AG10803 (cell line): ENCODE data around the gene FAT1.

Experiments
- DNase-seq: peaks from one replicate; pipeline ENCODE4 v3.0.0; 2010; ENCODE audit warnings: low read depth
- H3K4me3 ChIP-seq: 2 replicates; pipeline ENCODE4 v1.5.1; 2011; ENCODE audit warnings: mild to moderate bottlenecking, low read length, control low read depth
- CTCF ChIP-seq: conservative IDR thresholded peaks from 2 replicates; pipeline ENCODE4 v1.5.1; 2011; ENCODE audit warnings: mild to moderate bottlenecking, low read length, control low read depth, inconsistent platforms

Gene FAT1

GRCh38 chr4:186592445-186592844, 131.2 kb downstream of the FAT1 start:
- no peak for DNase-seq
- H3K4me3 ChIP-seq = no peak overlapping the region
- TF ChIP-seq CTCF = no peak

GRCh38 chr4:186591651-186592050, 132.0 kb downstream of the FAT1 start:
- DNase-seq = no peak
- no peak for TF ChIP-seq CTCF

GRCh38 chr4:186588503-186588902, 135.2 kb downstream of the FAT1 start:
- H3K4me3 ChIP-seq = no peak overlapping the region
- no peak for DNase-seq
- no peak for TF ChIP-seq CTCF

More at GRCh38 chr4:186591651-186592050, 132.0 kb downstream of the FAT1 start:
- no peak overlapping the region for H3K4me3 ChIP-seq

- DNase-seq = peak; percentile 58
- H3K4me3 ChIP-seq = no peak overlapping the region
- peak; percentile 96 for TF ChIP-seq CTCF
Observed at GRCh38 chr4:186587416-186588018, 136.1 kb downstream of the FAT1 start.

GRCh38 chr4:186586205-186586604, 137.5 kb downstream of the FAT1 start:
- no peak for DNase-seq
- no peak overlapping the region for H3K4me3 ChIP-seq
- TF ChIP-seq CTCF = no peak

- no peak for DNase-seq
- H3K4me3 ChIP-seq = no peak overlapping the region
- no peak for TF ChIP-seq CTCF
Observed at GRCh38 chr4:186584912-186585311, 138.7 kb downstream of the FAT1 start.

GRCh38 chr4:186581421-186581820, 142.2 kb downstream of the FAT1 start:
- no peak for TF ChIP-seq CTCF
- no peak for DNase-seq
- H3K4me3 ChIP-seq = no peak overlapping the region
